DND-41 (cell line): ENCODE measurements around the gene SLC6A7.

Experiments
- ATAC-seq: fragments of 200-7000 bp; cut with Tn5 transposase; 3 replicates; pipeline ENCODE4 v1.9.1; 2021; ENCODE audit warnings: low read depth; ENCODE audit not compliant: insufficient read depth
- DNase-seq: peaks from one replicate; pipeline ENCODE4 v3.0.0-alpha.2; 2020
- H2AFZ ChIP-seq: 2 replicates; pipeline ENCODE4 v1.6.0; 2012; ENCODE audit warnings: low read depth, low read length
- H3K27ac ChIP-seq: 2 replicates; pipeline ENCODE4 v1.5.1; 2012; ENCODE audit warnings: low read length, inconsistent platforms
- H3K27me3 ChIP-seq: fragments of 200-600 bp; sonication (generic); 2 replicates; pipeline ENCODE4 v1.6.0; 2012; ENCODE audit warnings: low read length, mild to moderate bottlenecking, inconsistent platforms; ENCODE audit not compliant: insufficient read depth, poor library complexity
- H3K36me3 ChIP-seq: 2 replicates; pipeline ENCODE4 v1.5.1; 2012; ENCODE audit warnings: low read length, inconsistent platforms; ENCODE audit not compliant: insufficient read depth
- H3K4me1 ChIP-seq: 2 replicates; pipeline ENCODE4 v1.5.1; 2012; ENCODE audit warnings: mild to moderate bottlenecking, low read length; ENCODE audit not compliant: insufficient read depth
- H3K4me2 ChIP-seq: 2 replicates; pipeline ENCODE4 v1.6.0; 2012; ENCODE audit warnings: mild to moderate bottlenecking, moderate library complexity, low read length, inconsistent platforms; ENCODE audit not compliant: insufficient read depth
- H3K4me3 ChIP-seq, 2 experiments: fragments of 200-600 bp in 1 of 2; shearing (Covaris generic) in 1 of 2; 2 replicates each; pipeline ENCODE4 v1.5.1; 2012 to 2016; ENCODE audit warnings: inconsistent platforms in 2 of 2, low read length in 2 of 2, mild to moderate bottlenecking in 2 of 2, low read depth in 1 of 2, moderate library complexity in 1 of 2
- H3K79me2 ChIP-seq: 2 replicates; pipeline ENCODE4 v1.6.0; 2012; ENCODE audit warnings: low read length, inconsistent platforms; ENCODE audit not compliant: insufficient read depth
- H3K9ac ChIP-seq: 2 replicates; pipeline ENCODE4 v1.6.0; 2012; ENCODE audit warnings: low read depth, mild to moderate bottlenecking, inconsistent platforms, low read length, moderate library complexity
- H3K9me3 ChIP-seq: 2 replicates; pipeline ENCODE4 v1.5.1; 2012; ENCODE audit warnings: low read length, moderate library complexity, mild to moderate bottlenecking, inconsistent platforms; ENCODE audit not compliant: insufficient read depth, severe bottlenecking
- H4K20me1 ChIP-seq: 2 replicates; pipeline ENCODE4 v1.6.0; 2012; ENCODE audit warnings: low read length; ENCODE audit not compliant: insufficient read depth
- EZH2 ChIP-seq: IDR thresholded peaks from 3 replicates; pipeline ENCODE4 v1.6.1; 2012; ENCODE audit warnings: borderline replicate concordance, low read depth, mild to moderate bottlenecking, moderate library complexity, low read length, inconsistent platforms; ENCODE audit not compliant: severe bottlenecking
- TF ChIP-seq, protein P1 (sequence below): IDR thresholded peaks from 2 replicates; pipeline ENCODE4 v1.5.1; 2012; ENCODE audit warnings: borderline replicate concordance, low read length, moderate library complexity, mild to moderate bottlenecking; ENCODE audit not compliant: poor library complexity, severe bottlenecking; ENCODE audit errors: extremely low read depth

The SLC6A7 gene

DNA sequence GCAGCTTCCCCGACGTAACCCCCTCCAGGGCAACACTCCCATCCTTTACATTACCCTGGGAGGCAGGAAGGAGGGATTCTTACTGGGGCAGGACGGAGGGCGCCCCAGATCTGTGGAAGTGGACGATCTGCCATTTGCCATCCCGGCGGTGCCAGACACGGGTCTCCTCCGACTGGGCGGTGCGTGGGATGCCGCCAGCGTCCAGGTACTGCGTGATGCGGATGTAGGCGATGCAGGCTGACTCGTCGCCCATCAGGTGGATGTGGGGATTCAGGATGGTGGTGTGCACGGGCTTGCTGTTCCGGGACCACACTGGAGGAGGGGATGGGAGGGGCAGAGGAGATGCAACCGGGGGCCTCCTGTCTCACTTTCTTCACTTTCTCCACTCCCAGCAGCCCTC, 33.0 kb downstream of the SLC6A7 start:
- Histone ChIP-seq H3K79me2 (no peaks in the 10 kb centered on the region), H3K4me2 (no peak overlapping the region), H3K4me1 (no peaks in the 10 kb centered on the region), H3K9ac (no peak overlapping the region), H3K27ac (no peak overlapping the region), H3K36me3 (no peaks in the 10 kb centered on the region), H3K4me3 (no peak overlapping the region), H3K27me3 (peaks cover 18% of the 10 kb centered on the region), H3K9me3 (no peaks in the 10 kb centered on the region), H2AFZ (no peak overlapping the region), H4K20me1 (peaks cover 4% of the 10 kb centered on the region; the same call in 1 of the 2 replicates)
- no peak for ATAC-seq
- TF ChIP-seq, protein P1, sequence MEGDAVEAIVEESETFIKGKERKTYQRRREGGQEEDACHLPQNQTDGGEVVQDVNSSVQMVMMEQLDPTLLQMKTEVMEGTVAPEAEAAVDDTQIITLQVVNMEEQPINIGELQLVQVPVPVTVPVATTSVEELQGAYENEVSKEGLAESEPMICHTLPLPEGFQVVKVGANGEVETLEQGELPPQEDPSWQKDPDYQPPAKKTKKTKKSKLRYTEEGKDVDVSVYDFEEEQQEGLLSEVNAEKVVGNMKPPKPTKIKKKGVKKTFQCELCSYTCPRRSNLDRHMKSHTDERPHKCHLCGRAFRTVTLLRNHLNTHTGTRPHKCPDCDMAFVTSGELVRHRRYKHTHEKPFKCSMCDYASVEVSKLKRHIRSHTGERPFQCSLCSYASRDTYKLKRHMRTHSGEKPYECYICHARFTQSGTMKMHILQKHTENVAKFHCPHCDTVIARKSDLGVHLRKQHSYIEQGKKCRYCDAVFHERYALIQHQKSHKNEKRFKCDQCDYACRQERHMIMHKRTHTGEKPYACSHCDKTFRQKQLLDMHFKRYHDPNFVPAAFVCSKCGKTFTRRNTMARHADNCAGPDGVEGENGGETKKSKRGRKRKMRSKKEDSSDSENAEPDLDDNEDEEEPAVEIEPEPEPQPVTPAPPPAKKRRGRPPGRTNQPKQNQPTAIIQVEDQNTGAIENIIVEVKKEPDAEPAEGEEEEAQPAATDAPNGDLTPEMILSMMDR: no peak
- no peak for TF ChIP-seq EZH2
- no peak for DNase-seq

GRCh38 chr5:150223474-150223873, 33.6 kb downstream of the SLC6A7 start:
- Histone ChIP-seq H3K36me3 (no peaks in the 10 kb centered on the region), H3K27me3 (peaks cover 19% of the 10 kb centered on the region), H3K79me2 (no peaks in the 10 kb centered on the region), H3K27ac (no peak overlapping the region), H2AFZ (no peak overlapping the region), H3K9ac (no peak overlapping the region), H3K9me3 (no peaks in the 10 kb centered on the region), H3K4me1 (no peaks in the 10 kb centered on the region), H3K4me3 (no peak overlapping the region), H4K20me1 (peaks cover 4% of the 10 kb centered on the region; the same call in 1 of the 2 replicates), H3K4me2 (no peak overlapping the region)
- TF ChIP-seq, protein P1: no peak
- no peak for TF ChIP-seq EZH2
- no peak for ATAC-seq
- no peak for DNase-seq

GRCh38 chr5:150224483-150225027, 34.7 kb downstream of the SLC6A7 start:
- no peak overlapping the region for H3K4me3 ChIP-seq
- no peaks in the 10 kb centered on the region for H3K36me3 ChIP-seq
- ATAC-seq (no peak), DNase-seq (no peak)
- H3K79me2 ChIP-seq: no peaks in the 10 kb centered on the region
- no peak overlapping the region for H3K9ac ChIP-seq
- no peak overlapping the region for H3K27ac ChIP-seq
- no peak overlapping the region for H2AFZ ChIP-seq
- TF ChIP-seq EZH2: no peak
- TF ChIP-seq, protein P1: no peak
- peaks cover 8% of the 10 kb centered on the region; the same call in 1 of the 2 replicates for H4K20me1 ChIP-seq
- H3K9me3 ChIP-seq: no peaks in the 10 kb centered on the region
- no peak overlapping the region for H3K4me2 ChIP-seq
- peaks cover 19% of the 10 kb centered on the region for H3K27me3 ChIP-seq
- no peaks in the 10 kb centered on the region for H3K4me1 ChIP-seq

GRCh38 chr5:150227036-150227435, 37.2 kb downstream of the SLC6A7 start:
- Histone ChIP-seq H3K9me3 (no peaks in the 10 kb centered on the region), H3K4me2 (no peak overlapping the region), H3K4me3 (no peak overlapping the region), H3K27ac (no peak overlapping the region), H3K27me3 (peaks cover 19% of the 10 kb centered on the region), H4K20me1 (peaks cover 7% of the 10 kb centered on the region; the same call in 1 of the 2 replicates), H3K36me3 (no peaks in the 10 kb centered on the region), H3K4me1 (no peaks in the 10 kb centered on the region), H3K79me2 (no peaks in the 10 kb centered on the region), H2AFZ (no peak overlapping the region), H3K9ac (no peak overlapping the region)
- DNase-seq (no peak), ATAC-seq (no peak)
- no peak for TF ChIP-seq EZH2
- TF ChIP-seq, protein P1: no peak
